B cell (primary cell): ENCODE measurements around the gene SLC13A4. TPM values are rescaled to one million over a fixed set of nuclear protein-coding genes. Genes with fewer than 3 reads are reported as not detected.

Source experiments
- ATAC-seq: fragments of 200-7000 bp; cut with Tn5 transposase; one replicate; pipeline ENCODE4 v1.10.0; 2021; ENCODE audit warnings: low read depth, mild to moderate bottlenecking, moderate number of reproducible peaks, moderate library complexity
- CTCF ChIA-PET: fragments of 350-600 bp; sonication (Branson Sonifier 250); formaldehyde crosslinking; loops from one replicate; lab custom pipeline; 2021; ENCODE audit warnings: antibody characterized with exemption, inconsistent platforms; lab: Charles Lee
- POLR2A ChIA-PET: fragments of 350-600 bp; sonication (Branson Sonifier 250); formaldehyde crosslinking; loops from one replicate; lab custom pipeline; 2021; ENCODE audit warnings: antibody characterized with exemption; lab: Charles Lee
- DNase-seq: peaks from one replicate; pipeline ENCODE4 v3.0.0; 2013
- H2AFZ ChIP-seq: 2 replicates; pipeline ENCODE4 v1.6.1; 2012; ENCODE audit warnings: mild to moderate bottlenecking, low read depth, low read length; ENCODE audit not compliant: insufficient read depth, poor library complexity, severe bottlenecking
- H3K27ac ChIP-seq, 2 donors: 1 replicate in 1 of 2; 2 replicates in 1 of 2; pipeline ENCODE4 v1.5.1; 2012 to 2013; ENCODE audit warnings: low read length in 2 of 2, mild to moderate bottlenecking in 2 of 2, moderate library complexity in 1 of 2
- H3K27me3 ChIP-seq, 4 experiments: fragments of 200-600 bp in 1 of 4; sonication (generic) in 1 of 4; replicated peaks in 1 of 4; 1 replicate in 2 of 4; 2 replicates in 2 of 4; pipeline versions ENCODE4 v1.6.1 to v1.7.0; 2013 to 2016; ENCODE audit warnings: low read length in 3 of 4, mild to moderate bottlenecking in 2 of 4, mixed read lengths in 1 of 4, moderate library complexity in 1 of 4; ENCODE audit not compliant: insufficient read depth in 4 of 4, control insufficient read depth in 3 of 4; ENCODE audit errors: control extremely low read depth in 1 of 4
- H3K36me3 ChIP-seq, 2 experiments: replicated peaks in 1 of 2; 1 replicate in 1 of 2; 2 replicates in 1 of 2; pipeline versions ENCODE4 v1.6.1 to v1.7.1; 2013; ENCODE audit warnings: low read length in 1 of 2; ENCODE audit not compliant: insufficient read depth in 2 of 2, control insufficient read depth in 1 of 2; ENCODE audit errors: control extremely low read depth in 1 of 2, extremely low read depth in 1 of 2
- H3K4me1 ChIP-seq, 2 donors: fragments of 200-600 bp in 1 of 2; sonication (generic) in 1 of 2; 1 replicate in 1 of 2; 2 replicates in 1 of 2; pipeline versions ENCODE4 v1.5.1 to v1.6.1; 2013 to 2017; ENCODE audit warnings: low read length in 2 of 2; ENCODE audit not compliant: control insufficient read depth in 2 of 2, insufficient read depth in 2 of 2
- H3K4me2 ChIP-seq: replicated peaks from 2 replicates; pipeline ENCODE3; 2012; ENCODE audit warnings: mild to moderate bottlenecking, low read depth, low read length; ENCODE audit not compliant: poor library complexity, severe bottlenecking
- H3K4me3 ChIP-seq, 5 experiments: fragments of 200-600 bp in 1 of 5; sonication (generic) in 1 of 5; 1 replicate in 3 of 5; 2 replicates in 2 of 5; pipeline versions ENCODE4 v1.5.1 to v1.7.0; 2011 to 2016; ENCODE audit warnings: low read length in 4 of 5, mild to moderate bottlenecking in 4 of 5, low read depth in 2 of 5, control low read depth in 1 of 5, moderate library complexity in 1 of 5; ENCODE audit not compliant: insufficient read depth in 1 of 5; ENCODE audit errors: control extremely low read depth in 1 of 5, extremely low read depth in 1 of 5
- H3K79me2 ChIP-seq: fragments of 200-600 bp; sonication (generic); one replicate; pipeline ENCODE4 v1.6.0; 2016; ENCODE audit warnings: low read length; ENCODE audit not compliant: control insufficient read depth, insufficient read depth
- H3K9ac ChIP-seq: fragments of 200-600 bp; sonication (generic); 2 replicates; pipeline ENCODE4 v1.6.1; 2017; ENCODE audit warnings: mild to moderate bottlenecking, low read length, moderate library complexity
- H3K9me3 ChIP-seq, 3 donors: one replicate each; pipeline versions ENCODE4 v1.6.1 to v1.7.1; 2013; ENCODE audit warnings: low read length in 2 of 3; ENCODE audit not compliant: control insufficient read depth in 2 of 3, insufficient read depth in 1 of 3; ENCODE audit errors: control extremely low read depth in 1 of 3
- H4K20me1 ChIP-seq: 2 replicates; pipeline ENCODE4 v1.6.0; 2012; ENCODE audit warnings: mild to moderate bottlenecking, low read length; ENCODE audit not compliant: insufficient read depth, control insufficient read depth, poor library complexity, severe bottlenecking
- H3K27ac Mint-ChIP-seq: one replicate; pipeline ENCODE4 v1.8.0; 2021; ENCODE audit warnings: mixed read lengths
- H3K27me3 Mint-ChIP-seq: one replicate; pipeline ENCODE4 v1.8.0; 2021; ENCODE audit warnings: mixed read lengths
- H3K4me1 Mint-ChIP-seq: one replicate; pipeline ENCODE4 v1.8.0; 2021; ENCODE audit warnings: mixed read lengths
- H3K4me3 Mint-ChIP-seq: one replicate; pipeline ENCODE4 v1.8.0; 2021; ENCODE audit warnings: mixed read lengths
- H3K9me3 Mint-ChIP-seq: one replicate; pipeline ENCODE4 v1.8.0; 2022; ENCODE audit warnings: mixed read lengths; ENCODE audit not compliant: insufficient read depth
- EZH2 ChIP-seq: IDR thresholded peaks from 2 replicates; pipeline ENCODE4 v1.6.1; 2012; ENCODE audit warnings: borderline replicate concordance, low read depth, mild to moderate bottlenecking, moderate library complexity, low read length; ENCODE audit not compliant: insufficient read depth, poor library complexity, severe bottlenecking
- WGBS: methylation state at CpG from one replicate; pipeline ENCODE4 v1.1.5; 2013; ENCODE audit warnings: missing lambda C conversion rate; ENCODE audit not compliant: insufficient coverage; 5-methylcytosine and 5-hydroxymethylcytosine counted together
- intact Hi-C: fragments of 100-400 bp; cut with micrococcal nuclease; formaldehyde crosslinking; loops from one replicate; pipeline ENCODE4 v1.10.0; 2022
- polyA plus RNA-seq: library from polyadenylated mRNA; depleted of rRNA; stranded (reverse); fragments of >200 nt; gene quantifications from 2 replicates; pipeline ENCODE4 v1.2.3, GENCODE V29; 2012
- total RNA-seq, 2 donors: library from RNA; stranded (reverse); fragments of 120-200 nt in 1 of 2; gene quantifications; 1 replicate in 1 of 2; 2 replicates in 1 of 2; pipeline versions ENCODE4 v1.2.3 to v1.2.4, GENCODE V29; 2013 to 2022
- TF ChIP-seq, protein P1 (sequence below): fragments of 200-600 bp; IDR thresholded peaks from one replicate; pipeline ENCODE4 v1.8.0; 2022; ENCODE audit warnings: antibody characterized with exemption, mild to moderate bottlenecking

SLC13A4 gene
- total and polyA plus RNA-seq, 2 donors (not counting 1 experiment from before 2014, with no cell fraction given) = not detected

GRCh38 chr7:135742371-135742770 lies 14.4 kb upstream of the SLC13A4 start:
- Histone ChIP-seq H3K4me1 (no peaks in the 10 kb centered on the region), H3K27ac (no peak overlapping the region), H3K36me3 (no peaks in the 10 kb centered on the region), H3K4me2 (no peak overlapping the region), H2AFZ (no peak overlapping the region), H3K4me3 (no peak overlapping the region), H3K9me3 (no peaks in the 10 kb centered on the region), H3K27me3 (no peaks in the 10 kb centered on the region), H3K79me2 (no peaks in the 10 kb centered on the region), H3K9ac (no peak overlapping the region), H4K20me1 (no peaks in the 10 kb centered on the region)
- no peaks in the 10 kb centered on the region for H3K4me1 Mint-ChIP-seq
- ChIA-PET POLR2A (no interaction called here), CTCF (no interaction called here)
- no peak overlapping the region for H3K4me3 Mint-ChIP-seq
- H3K27ac Mint-ChIP-seq = no peak overlapping the region
- no peaks in the 10 kb centered on the region for H3K9me3 Mint-ChIP-seq
- peaks cover 8% of the 10 kb centered on the region for H3K27me3 Mint-ChIP-seq
- WGBS = 85% methylated on average over 4 of the region's 4 CpGs
- TF ChIP-seq, protein P1, sequence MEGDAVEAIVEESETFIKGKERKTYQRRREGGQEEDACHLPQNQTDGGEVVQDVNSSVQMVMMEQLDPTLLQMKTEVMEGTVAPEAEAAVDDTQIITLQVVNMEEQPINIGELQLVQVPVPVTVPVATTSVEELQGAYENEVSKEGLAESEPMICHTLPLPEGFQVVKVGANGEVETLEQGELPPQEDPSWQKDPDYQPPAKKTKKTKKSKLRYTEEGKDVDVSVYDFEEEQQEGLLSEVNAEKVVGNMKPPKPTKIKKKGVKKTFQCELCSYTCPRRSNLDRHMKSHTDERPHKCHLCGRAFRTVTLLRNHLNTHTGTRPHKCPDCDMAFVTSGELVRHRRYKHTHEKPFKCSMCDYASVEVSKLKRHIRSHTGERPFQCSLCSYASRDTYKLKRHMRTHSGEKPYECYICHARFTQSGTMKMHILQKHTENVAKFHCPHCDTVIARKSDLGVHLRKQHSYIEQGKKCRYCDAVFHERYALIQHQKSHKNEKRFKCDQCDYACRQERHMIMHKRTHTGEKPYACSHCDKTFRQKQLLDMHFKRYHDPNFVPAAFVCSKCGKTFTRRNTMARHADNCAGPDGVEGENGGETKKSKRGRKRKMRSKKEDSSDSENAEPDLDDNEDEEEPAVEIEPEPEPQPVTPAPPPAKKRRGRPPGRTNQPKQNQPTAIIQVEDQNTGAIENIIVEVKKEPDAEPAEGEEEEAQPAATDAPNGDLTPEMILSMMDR = no peak
- TF ChIP-seq EZH2 = no peak
- DNase-seq (no peak), ATAC-seq (no peak)
- intact Hi-C loops = no loop called here

DNA sequence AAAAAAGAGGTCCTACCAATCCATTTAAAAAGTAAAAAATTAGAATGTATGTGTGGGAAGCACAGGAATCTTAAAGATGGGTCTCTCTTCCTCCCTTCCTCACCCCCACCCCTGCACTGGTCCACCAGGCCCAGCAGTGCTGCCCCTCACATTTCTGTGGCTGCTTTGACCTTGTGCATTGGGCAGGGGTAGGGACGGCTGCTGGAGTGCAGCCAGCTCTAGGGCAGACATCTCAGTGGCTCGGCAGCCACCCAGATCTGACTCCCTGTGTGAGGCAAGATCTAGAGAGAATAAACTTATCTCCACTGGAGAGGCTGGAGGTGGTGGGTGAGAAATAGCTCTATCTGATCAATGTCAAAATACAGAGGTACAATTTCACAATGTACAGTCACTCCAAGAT lies 13.9 kb upstream of the SLC13A4 start:
- ATAC-seq = no peak
- Histone ChIP-seq H2AFZ (no peak overlapping the region), H3K27ac (no peak overlapping the region), H3K9ac (no peak overlapping the region), H3K4me2 (no peak overlapping the region), H3K27me3 (no peaks in the 10 kb centered on the region), H3K9me3 (no peaks in the 10 kb centered on the region), H3K4me1 (no peaks in the 10 kb centered on the region), H4K20me1 (no peaks in the 10 kb centered on the region), H3K4me3 (no peak overlapping the region), H3K36me3 (no peaks in the 10 kb centered on the region), H3K79me2 (no peaks in the 10 kb centered on the region)
- Mint-ChIP-seq H3K4me3 (no peak overlapping the region), H3K27me3 (peaks cover 7% of the 10 kb centered on the region), H3K27ac (no peak overlapping the region), H3K4me1 (no peaks in the 10 kb centered on the region), H3K9me3 (no peaks in the 10 kb centered on the region)
- ChIA-PET CTCF (no interaction called here), POLR2A (no interaction called here)
- no peak for DNase-seq
- TF ChIP-seq, protein P1 = no peak
- no peak for TF ChIP-seq EZH2
- intact Hi-C loops = no loop called here
- WGBS = 100% methylated on average over 1 of the region's 2 CpGs
